ENCODE measurements around the gene HOXD9. TPM values are rescaled to one million over a fixed set of nuclear protein-coding genes. Genes with fewer than 3 reads are reported as not detected.

HOXD9 gene
- total RNA-seq, 1 donor from 2014 or later = not detected

GRCh38 chr2:176114930-176115625, 7.4 kb upstream of the HOXD9 start:
- H3K36me3 Mint-ChIP-seq = peaks cover 6% of the 10 kb centered on the region
- Histone ChIP-seq H4K20me1 (ENCODE audit: low read depth) (peaks cover 91% of the 10 kb centered on the region), H2AFZ (replicated peaks) (no peak overlapping the region), H3K4me1 (no peaks in the 10 kb centered on the region), H3K9me3 (ENCODE audit: low read depth) (no peaks in the 10 kb centered on the region), H3K27ac (no peak overlapping the region), H3F3A (ENCODE audit: low read depth) (no peaks in the 10 kb centered on the region), H3K36me3 (no peaks in the 10 kb centered on the region), H3K4me2 (no peak overlapping the region), H3K9ac (no peak overlapping the region), H3K27me3 (peaks cover 100% of the 10 kb centered on the region), H3K79me2 (ENCODE audit: low read depth) (no peaks in the 10 kb centered on the region), H3K4me3 (no peak overlapping the region)
- TF ChIP-seq CTCF (IDR thresholded peaks at IDR 0.05) = no peak
- TF ChIP-seq EZH2phosphoT487 (IDR thresholded peaks at IDR 0.05) = no peak
- no peak overlapping the region for H3K27ac Mint-ChIP-seq
- no peaks in the 10 kb centered on the region for H3K4me1 Mint-ChIP-seq
- DNase-seq (ENCODE audit: low spot score) = no peak
- H3K4me3 Mint-ChIP-seq = no peak overlapping the region
- H3K27me3 Mint-ChIP-seq (ENCODE audit: insufficient read depth, low read depth) = peaks cover 94% of the 10 kb centered on the region
- H3K9me3 Mint-ChIP-seq = peaks cover 17% of the 10 kb centered on the region

- peaks cover 17% of the 10 kb centered on the region for H3K9me3 Mint-ChIP-seq
- no peaks in the 10 kb centered on the region for H3K4me1 Mint-ChIP-seq
- Histone ChIP-seq H3K27me3 (peaks cover 100% of the 10 kb centered on the region), H3K9me3 (ENCODE audit: low read depth) (no peaks in the 10 kb centered on the region), H4K20me1 (ENCODE audit: low read depth) (peaks cover 91% of the 10 kb centered on the region), H2AFZ (replicated peaks) (no peak within 1 kb of the TSS), H3K9ac (no peak within 1 kb of the TSS), H3K79me2 (ENCODE audit: low read depth) (no peaks in the 10 kb centered on the region), H3K27ac (no peak within 1 kb of the TSS), H3K4me3 (no peak within 1 kb of the TSS), H3K36me3 (no peaks in the 10 kb centered on the region), H3K4me2 (no peak within 1 kb of the TSS), H3K4me1 (no peaks in the 10 kb centered on the region), H3F3A (ENCODE audit: low read depth) (no peaks in the 10 kb centered on the region)
- H3K27ac Mint-ChIP-seq = no peak within 1 kb of the TSS
- TF ChIP-seq CTCF (IDR thresholded peaks at IDR 0.05) (peak; percentile 45), EZH2 (IDR thresholded peaks at IDR 0.05) (peak; percentile 95), EZH2phosphoT487 (IDR thresholded peaks at IDR 0.05) (peak; percentile 93)
- DNase-seq (ENCODE audit: low spot score) = peak; percentile 65
- no peak within 1 kb of the TSS for H3K4me3 Mint-ChIP-seq
- peaks cover 6% of the 10 kb centered on the region for H3K36me3 Mint-ChIP-seq
- H3K27me3 Mint-ChIP-seq (ENCODE audit: insufficient read depth, low read depth) = peaks cover 95% of the 10 kb centered on the region
Observed at GRCh38 chr2:176115883-176116813, 6.4 kb upstream of the HOXD9 start, which contains the start of gene HOXD10. TSS of gene HOXD10 (plus strand) at chr2:176116778. CDS start at chr2:176116834, 56 bp downstream.

- Histone ChIP-seq H3K9me3 (ENCODE audit: low read depth) (no peaks in the 10 kb centered on the region), H3K4me3 (no peak overlapping the region), H2AFZ (replicated peaks) (no peak overlapping the region), H3K27ac (no peak overlapping the region), H3K4me2 (no peak overlapping the region), H3K36me3 (no peaks in the 10 kb centered on the region), H4K20me1 (ENCODE audit: low read depth) (peaks cover 91% of the 10 kb centered on the region), H3K4me1 (no peaks in the 10 kb centered on the region), H3K9ac (no peak overlapping the region), H3F3A (ENCODE audit: low read depth) (no peaks in the 10 kb centered on the region), H3K27me3 (peaks cover 100% of the 10 kb centered on the region), H3K79me2 (ENCODE audit: low read depth) (no peaks in the 10 kb centered on the region)
- TF ChIP-seq CTCF (IDR thresholded peaks at IDR 0.05) (no peak), EZH2phosphoT487 (IDR thresholded peaks at IDR 0.05) (no peak), EZH2 (IDR thresholded peaks at IDR 0.05) (no peak)
- Mint-ChIP-seq H3K27ac (no peak overlapping the region), H3K36me3 (peaks cover 6% of the 10 kb centered on the region), H3K4me1 (no peaks in the 10 kb centered on the region), H3K27me3 (ENCODE audit: insufficient read depth, low read depth) (peaks cover 89% of the 10 kb centered on the region), H3K9me3 (peaks cover 17% of the 10 kb centered on the region), H3K4me3 (no peak overlapping the region)
- no peak for DNase-seq (ENCODE audit: low spot score)
Observed at GRCh38 chr2:176117162-176117822, 5.2 kb upstream of the HOXD9 start.

Data from neural progenitor cell (in vitro differentiated cells).